Activated naive CD8-positive, alpha-beta T cell (primary cell): Measurements from ENCODE around the gene BAZ2A.
"Not testable (repeated sequence)": the region's sequence is repeated elsewhere in the genome, so short reads cannot be mapped to it uniquely, and the experiment has no call there.

Experiments used
- H3K27ac Mint-ChIP-seq: one replicate; pipeline ENCODE4 v1.8.0; 2021; ENCODE audit warnings: mixed read lengths
- H3K27me3 Mint-ChIP-seq: one replicate; pipeline ENCODE4 v1.8.0; 2021; ENCODE audit warnings: mixed read lengths
- H3K36me3 Mint-ChIP-seq: one replicate; pipeline ENCODE4 v1.8.0; 2021; ENCODE audit warnings: mixed read lengths
- H3K4me1 Mint-ChIP-seq: one replicate; pipeline ENCODE4 v1.8.0; 2021; ENCODE audit warnings: low read depth, mixed read lengths
- H3K4me3 Mint-ChIP-seq: one replicate; pipeline ENCODE4 v1.8.0; 2021; ENCODE audit warnings: mild to moderate bottlenecking, mixed read lengths
- H3K9me3 Mint-ChIP-seq: one replicate; pipeline ENCODE4 v1.8.0; 2021; ENCODE audit warnings: low read depth, mixed read lengths

BAZ2A gene

GRCh38 chr12:56630180-56630632, at the start of gene BAZ2A:
Gene BAZ2A, minus strand, starts transcription at chr12:56630326. Its CDS starts 12,796 bp downstream, at chr12:56617530.
- Mint-ChIP-seq H3K9me3 (no peaks in the 10 kb centered on the region), H3K27ac (peak within 1 kb of the TSS; percentile 94), H3K4me3 (peak within 1 kb of the TSS; percentile 90), H3K4me1 (peaks cover 78% of the 10 kb centered on the region), H3K36me3 (peaks cover 2% of the 10 kb centered on the region), H3K27me3 (no peaks in the 10 kb centered on the region)

GRCh38 chr12:56678852-56679251, 48.7 kb upstream of the BAZ2A start:
- Mint-ChIP-seq H3K4me1 (peaks cover 69% of the 10 kb centered on the region), H3K36me3 (peaks cover 5% of the 10 kb centered on the region), H3K27me3 (no peaks in the 10 kb centered on the region), H3K27ac (peak overlapping the region; percentile 77), H3K9me3 (no peaks in the 10 kb centered on the region), H3K4me3 (peak overlapping the region; percentile 42)

GRCh38 chr12:56677680-56678079, 47.6 kb upstream of the BAZ2A start:
- Mint-ChIP-seq H3K9me3 (no peaks in the 10 kb centered on the region), H3K4me3 (peak overlapping the region; percentile 50), H3K27me3 (no peaks in the 10 kb centered on the region), H3K36me3 (peaks cover 5% of the 10 kb centered on the region), H3K4me1 (peaks cover 73% of the 10 kb centered on the region), H3K27ac (peak overlapping the region; percentile 87)

GRCh38 chr12:56676851-56677580, 46.9 kb upstream of the BAZ2A start:
- peak overlapping the region; percentile 37 for H3K4me3 Mint-ChIP-seq
- no peaks in the 10 kb centered on the region for H3K27me3 Mint-ChIP-seq
- peak overlapping the region; percentile 62 for H3K27ac Mint-ChIP-seq
- H3K36me3 Mint-ChIP-seq, result peaks cover 5% of the 10 kb centered on the region
- H3K9me3 Mint-ChIP-seq, result no peaks in the 10 kb centered on the region
- H3K4me1 Mint-ChIP-seq, result peaks cover 74% of the 10 kb centered on the region

GRCh38 chr12:56671608-56672007, 41.5 kb upstream of the BAZ2A start:
- Mint-ChIP-seq H3K36me3 (peaks cover 8% of the 10 kb centered on the region), H3K4me1 (peaks cover 62% of the 10 kb centered on the region), H3K4me3 (no peak overlapping the region), H3K27me3 (no peaks in the 10 kb centered on the region), H3K27ac (peak overlapping the region; percentile 47), H3K9me3 (no peaks in the 10 kb centered on the region)

GRCh38 chr12:56670836-56671235, 40.7 kb upstream of the BAZ2A start:
- Mint-ChIP-seq H3K27ac (no peak overlapping the region), H3K36me3 (peaks cover 9% of the 10 kb centered on the region), H3K9me3 (no peaks in the 10 kb centered on the region), H3K4me3 (no peak overlapping the region), H3K4me1 (peaks cover 60% of the 10 kb centered on the region), H3K27me3 (no peaks in the 10 kb centered on the region)

- H3K4me1 Mint-ChIP-seq, result peaks cover 46% of the 10 kb centered on the region
- no peaks in the 10 kb centered on the region for H3K27me3 Mint-ChIP-seq
- H3K36me3 Mint-ChIP-seq, result peaks cover 9% of the 10 kb centered on the region
- H3K4me3 Mint-ChIP-seq, result peak overlapping the region; percentile 25
- no peaks in the 10 kb centered on the region for H3K9me3 Mint-ChIP-seq
- H3K27ac Mint-ChIP-seq, result peak overlapping the region; percentile 42
Observed at GRCh38 chr12:56668197-56668457, 38.0 kb upstream of the BAZ2A start.

GRCh38 chr12:56661979-56662638, 32.0 kb upstream of the BAZ2A start:
- Mint-ChIP-seq H3K4me1 (peaks cover 20% of the 10 kb centered on the region), H3K36me3 (peaks cover 3% of the 10 kb centered on the region), H3K27ac (peak overlapping the region; percentile 22), H3K4me3 (no peak overlapping the region), H3K27me3 (no peaks in the 10 kb centered on the region), H3K9me3 (no peaks in the 10 kb centered on the region)

- H3K9me3 Mint-ChIP-seq, result no peaks in the 10 kb centered on the region
- no peak overlapping the region for H3K4me3 Mint-ChIP-seq
- peaks cover 3% of the 10 kb centered on the region for H3K36me3 Mint-ChIP-seq
- H3K4me1 Mint-ChIP-seq, result peaks cover 20% of the 10 kb centered on the region
- H3K27me3 Mint-ChIP-seq, result no peaks in the 10 kb centered on the region
- peak overlapping the region; percentile 22 for H3K27ac Mint-ChIP-seq
Observed at GRCh38 chr12:56661560-56661959, 31.4 kb upstream of the BAZ2A start.

- H3K9me3 Mint-ChIP-seq, result peaks cover 3% of the 10 kb centered on the region
- no peaks in the 10 kb centered on the region for H3K36me3 Mint-ChIP-seq
- H3K4me3 Mint-ChIP-seq, result no peak overlapping the region
- no peaks in the 10 kb centered on the region for H3K27me3 Mint-ChIP-seq
- H3K27ac Mint-ChIP-seq, result no peak overlapping the region
- peaks cover 15% of the 10 kb centered on the region for H3K4me1 Mint-ChIP-seq
Observed at GRCh38 chr12:56658921-56659320, 28.8 kb upstream of the BAZ2A start.

GRCh38 chr12:56657416-56658379, 27.6 kb upstream of the BAZ2A start:
- Mint-ChIP-seq H3K4me3 (peak overlapping the region; percentile 59), H3K27me3 (no peaks in the 10 kb centered on the region), H3K27ac (peak overlapping the region; percentile 83), H3K4me1 (peaks cover 12% of the 10 kb centered on the region), H3K36me3 (peaks cover 2% of the 10 kb centered on the region), H3K9me3 (peaks cover 4% of the 10 kb centered on the region)

- H3K27me3 Mint-ChIP-seq, H3K4me1 Mint-ChIP-seq, H3K36me3 Mint-ChIP-seq, H3K9me3 Mint-ChIP-seq, H3K27ac Mint-ChIP-seq, H3K4me3 Mint-ChIP-seq: not testable (repeated sequence)
Observed at GRCh38 chr12:56653781-56654180, 23.7 kb upstream of the BAZ2A start.

GRCh38 chr12:56648023-56648422, 17.9 kb upstream of the BAZ2A start:
- not testable (repeated sequence) for H3K27me3 Mint-ChIP-seq, H3K4me3 Mint-ChIP-seq, H3K9me3 Mint-ChIP-seq, H3K27ac Mint-ChIP-seq
- H3K4me1 Mint-ChIP-seq, result peaks cover 20% of the 10 kb centered on the region
- peaks cover 10% of the 10 kb centered on the region for H3K36me3 Mint-ChIP-seq

- Mint-ChIP-seq H3K4me1 (peaks cover 33% of the 10 kb centered on the region), H3K27me3 (no peaks in the 10 kb centered on the region), H3K4me3 (peak within 1 kb of the TSS; percentile 97), H3K36me3 (peaks cover 10% of the 10 kb centered on the region), H3K9me3 (no peaks in the 10 kb centered on the region), H3K27ac (peak within 1 kb of the TSS; percentile 99)
Observed at GRCh38 chr12:56645717-56646446, 15.8 kb upstream of the BAZ2A start, which contains the start of gene ATP5F1B. Gene ATP5F1B, minus strand, starts transcription at chr12:56645984. Its CDS starts 21 bp downstream, at chr12:56645963.
